ENCODE measurements around the gene VSNL1.

- TF ChIP-seq POLR2AphosphoS5 (IDR thresholded peaks at IDR 0.05): no peak
- TF ChIP-seq CTCF (IDR thresholded peaks at IDR 0.05): no peak
- TF ChIP-seq POLR2A (IDR thresholded peaks at IDR 0.05): no peak
- no peak for TF ChIP-seq EP300 (IDR thresholded peaks at IDR 0.05)
Measured at GRCh38 chr2:17576802-17577201, 36.3 kb downstream of the VSNL1 start.

All from upper lobe of left lung (tissue), 4 donors.